IMR-90 (cell line): ENCODE measurements around the gene SPINT3.

ENCODE experiments used
- BHLHE40 ChIP-seq: fragments of 150-350 bp; IDR thresholded peaks from 2 replicates; pipeline ENCODE4 v1.6.1; 2016; ENCODE audit warnings: mild to moderate bottlenecking, low read depth, low read length
- CEBPB ChIP-seq: IDR thresholded peaks from 2 replicates; pipeline ENCODE4 v1.6.1; 2012; ENCODE audit warnings: low read depth, low read length, improper control_type of control experiment
- CHD1 ChIP-seq: IDR thresholded peaks from 2 replicates; pipeline ENCODE4 v1.6.1; 2012; ENCODE audit warnings: low read depth, low read length, improper control_type of control experiment
- FOS ChIP-seq: fragments of 150-350 bp; IDR thresholded peaks from 2 replicates; pipeline ENCODE4 v1.6.1; 2016; ENCODE audit warnings: low read depth, low read length
- POLR2A ChIP-seq: IDR thresholded peaks from 2 replicates; pipeline ENCODE4 v1.6.1; 2012; ENCODE audit warnings: mild to moderate bottlenecking, low read depth, low read length
- RAD21 ChIP-seq: IDR thresholded peaks from 2 replicates; pipeline ENCODE4 v1.6.1; 2012; ENCODE audit warnings: low read length, improper control_type of control experiment
- RCOR1 ChIP-seq: IDR thresholded peaks from 2 replicates; pipeline ENCODE4 v1.6.1; 2012; ENCODE audit warnings: mild to moderate bottlenecking, low read length, improper control_type of control experiment; ENCODE audit not compliant: insufficient replicate concordance
- RFX5 ChIP-seq: IDR thresholded peaks from 2 replicates; pipeline ENCODE4 v1.8.0; 2012; ENCODE audit warnings: low read depth, mild to moderate bottlenecking, low read length, moderate library complexity
- SMC3 ChIP-seq: fragments of 150-350 bp; IDR thresholded peaks from 2 replicates; pipeline ENCODE4 v1.6.1; 2016; ENCODE audit warnings: low read depth, mild to moderate bottlenecking, antibody characterized with exemption, low read length, moderate library complexity
- TF ChIP-seq, protein P1 (sequence below): fragments of 150-350 bp; IDR thresholded peaks from 2 replicates; pipeline ENCODE4 v1.6.1; 2017; ENCODE audit warnings: mild to moderate bottlenecking, antibody characterized with exemption, low read length, low read depth
- TF ChIP-seq, protein P2 (sequence below): conservative IDR thresholded peaks from 2 replicates; pipeline ENCODE4 v1.5.1; 2012; ENCODE audit warnings: mild to moderate bottlenecking, low read depth, low read length, improper control_type of control experiment
- TF ChIP-seq, protein P3 (sequence below): fragments of 150-350 bp; IDR thresholded peaks from 2 replicates; pipeline ENCODE4 v1.6.1; 2016; ENCODE audit warnings: low read depth, mild to moderate bottlenecking, low read length, moderate library complexity, borderline replicate concordance

DNA sequence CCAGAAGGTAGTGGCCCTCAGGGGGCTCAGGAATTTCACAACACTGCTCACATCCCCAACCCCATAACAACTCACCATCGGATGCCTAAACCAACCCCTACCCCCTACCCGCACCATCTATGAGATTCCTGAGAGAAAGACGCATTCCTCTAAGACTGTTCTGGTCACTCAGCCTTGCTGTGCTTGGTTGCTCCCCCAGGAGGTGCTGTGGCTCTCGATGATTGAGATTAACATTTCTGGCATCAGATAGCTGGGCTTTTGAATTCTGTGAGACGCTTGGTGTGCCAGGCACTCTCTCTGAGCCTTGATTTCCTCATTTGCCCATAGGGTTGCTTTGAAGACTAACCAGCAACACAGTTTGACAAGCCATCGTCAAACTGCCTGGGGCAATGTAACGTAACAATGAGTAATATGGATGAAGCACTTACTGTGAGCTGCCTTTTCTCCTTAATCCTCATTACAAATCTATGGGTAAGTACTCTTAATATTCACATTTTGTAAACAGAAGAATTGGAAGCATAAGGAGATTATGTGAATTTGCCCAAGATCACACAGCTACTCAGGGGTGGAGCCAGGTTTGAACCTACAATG is 22.9 kb upstream of the SPINT3 start:
- TF ChIP-seq, protein P1, sequence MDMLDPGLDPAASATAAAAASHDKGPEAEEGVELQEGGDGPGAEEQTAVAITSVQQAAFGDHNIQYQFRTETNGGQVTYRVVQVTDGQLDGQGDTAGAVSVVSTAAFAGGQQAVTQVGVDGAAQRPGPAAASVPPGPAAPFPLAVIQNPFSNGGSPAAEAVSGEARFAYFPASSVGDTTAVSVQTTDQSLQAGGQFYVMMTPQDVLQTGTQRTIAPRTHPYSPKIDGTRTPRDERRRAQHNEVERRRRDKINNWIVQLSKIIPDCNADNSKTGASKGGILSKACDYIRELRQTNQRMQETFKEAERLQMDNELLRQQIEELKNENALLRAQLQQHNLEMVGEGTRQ: no peak
- TF ChIP-seq POLR2A: no peak
- no peak for TF ChIP-seq RCOR1
- no peak for TF ChIP-seq CEBPB
- TF ChIP-seq, protein P2, sequence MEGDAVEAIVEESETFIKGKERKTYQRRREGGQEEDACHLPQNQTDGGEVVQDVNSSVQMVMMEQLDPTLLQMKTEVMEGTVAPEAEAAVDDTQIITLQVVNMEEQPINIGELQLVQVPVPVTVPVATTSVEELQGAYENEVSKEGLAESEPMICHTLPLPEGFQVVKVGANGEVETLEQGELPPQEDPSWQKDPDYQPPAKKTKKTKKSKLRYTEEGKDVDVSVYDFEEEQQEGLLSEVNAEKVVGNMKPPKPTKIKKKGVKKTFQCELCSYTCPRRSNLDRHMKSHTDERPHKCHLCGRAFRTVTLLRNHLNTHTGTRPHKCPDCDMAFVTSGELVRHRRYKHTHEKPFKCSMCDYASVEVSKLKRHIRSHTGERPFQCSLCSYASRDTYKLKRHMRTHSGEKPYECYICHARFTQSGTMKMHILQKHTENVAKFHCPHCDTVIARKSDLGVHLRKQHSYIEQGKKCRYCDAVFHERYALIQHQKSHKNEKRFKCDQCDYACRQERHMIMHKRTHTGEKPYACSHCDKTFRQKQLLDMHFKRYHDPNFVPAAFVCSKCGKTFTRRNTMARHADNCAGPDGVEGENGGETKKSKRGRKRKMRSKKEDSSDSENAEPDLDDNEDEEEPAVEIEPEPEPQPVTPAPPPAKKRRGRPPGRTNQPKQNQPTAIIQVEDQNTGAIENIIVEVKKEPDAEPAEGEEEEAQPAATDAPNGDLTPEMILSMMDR: no peak
- no peak for TF ChIP-seq BHLHE40
- no peak for TF ChIP-seq SMC3
- no peak for TF ChIP-seq RFX5
- TF ChIP-seq CHD1: no peak
- TF ChIP-seq FOS: no peak
- TF ChIP-seq RAD21: no peak
- TF ChIP-seq, protein P3, sequence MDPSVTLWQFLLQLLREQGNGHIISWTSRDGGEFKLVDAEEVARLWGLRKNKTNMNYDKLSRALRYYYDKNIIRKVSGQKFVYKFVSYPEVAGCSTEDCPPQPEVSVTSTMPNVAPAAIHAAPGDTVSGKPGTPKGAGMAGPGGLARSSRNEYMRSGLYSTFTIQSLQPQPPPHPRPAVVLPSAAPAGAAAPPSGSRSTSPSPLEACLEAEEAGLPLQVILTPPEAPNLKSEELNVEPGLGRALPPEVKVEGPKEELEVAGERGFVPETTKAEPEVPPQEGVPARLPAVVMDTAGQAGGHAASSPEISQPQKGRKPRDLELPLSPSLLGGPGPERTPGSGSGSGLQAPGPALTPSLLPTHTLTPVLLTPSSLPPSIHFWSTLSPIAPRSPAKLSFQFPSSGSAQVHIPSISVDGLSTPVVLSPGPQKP: no peak
